GM19467 (cell line): ENCODE results near the gene TMEM212.
"Not testable (repeated sequence)": the region's sequence is repeated elsewhere in the genome, so short reads cannot be mapped to it uniquely, and the experiment has no call there.

Experiments
- ATAC-seq: cut with Tn5 transposase; IDR thresholded peaks from one replicate; pipeline ENCODE4 v1.9.1; 2021; ENCODE audit warnings: mild to moderate bottlenecking, moderate library complexity; ENCODE audit not compliant: unreplicated experiment

TMEM212 gene

GRCh38 chr3:171812811-171813210 lies 30.3 kb upstream of the TMEM212 start:
- ATAC-seq: no peak

- ATAC-seq: no peak
These were observed 29.8 kb upstream of the TMEM212 start for GRCh38 chr3:171813278-171813896.

- ATAC-seq: no peak
These were observed 29.2 kb upstream of the TMEM212 start for GRCh38 chr3:171813897-171814460.

DNA sequence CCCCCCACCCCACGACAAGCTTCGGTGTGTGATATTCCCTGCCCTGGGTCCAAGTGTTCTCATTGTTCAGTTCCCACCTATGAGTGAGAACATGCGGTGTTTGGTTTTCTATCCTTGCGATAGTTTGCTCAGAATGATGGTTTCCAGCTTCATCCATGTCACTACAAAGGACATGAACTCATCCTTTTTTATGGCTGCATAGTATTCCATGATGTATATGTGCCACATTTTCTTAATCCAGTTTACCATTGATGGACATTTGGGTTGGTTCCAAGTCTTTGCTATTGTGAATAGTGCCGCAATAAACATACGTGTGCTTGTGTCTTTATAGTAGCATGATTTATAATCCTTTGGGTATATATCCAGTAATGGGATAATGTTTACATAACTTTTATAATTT lies 28.5 kb upstream of the TMEM212 start:
- not testable (repeated sequence) for ATAC-seq

GRCh38 chr3:171815973-171816595 lies 27.1 kb upstream of the TMEM212 start:
- ATAC-seq: no peak

DNA sequence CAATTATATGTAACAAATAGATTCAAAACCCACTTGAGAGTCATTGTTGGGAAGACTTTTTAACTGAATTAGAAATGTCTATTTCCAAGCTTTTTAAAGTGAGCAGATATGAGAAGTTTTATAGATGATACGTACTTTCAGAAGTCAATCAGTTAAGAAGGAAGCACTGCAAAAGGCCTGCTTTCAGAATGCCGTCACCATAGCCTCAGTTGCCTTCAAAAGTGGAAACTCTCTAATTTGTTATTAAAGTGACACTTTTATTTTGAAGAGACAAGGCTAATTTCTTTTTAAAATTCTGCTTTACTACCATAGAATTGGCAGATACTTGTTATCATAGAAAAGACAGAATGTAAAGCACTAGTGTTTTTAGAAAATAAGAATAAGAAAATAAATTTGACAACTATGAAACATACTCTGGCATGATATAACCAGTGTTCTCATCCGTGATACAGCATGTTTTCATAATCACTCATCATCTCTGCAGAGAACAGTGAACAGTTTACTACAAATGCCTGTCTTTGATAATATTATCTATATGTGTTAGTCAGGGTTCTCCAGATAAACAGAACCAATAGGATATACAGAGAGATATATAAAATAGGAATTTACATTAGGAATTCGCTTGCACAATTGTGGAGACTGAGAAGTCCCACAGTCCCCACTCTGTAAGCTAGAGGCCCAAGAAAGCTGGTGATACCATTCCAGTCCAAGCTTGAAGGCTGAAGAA lies 25.9 kb upstream of the TMEM212 start:
- no peak for ATAC-seq

GRCh38 chr3:171821044-171821443 lies 22.1 kb upstream of the TMEM212 start:
- no peak for ATAC-seq

DNA sequence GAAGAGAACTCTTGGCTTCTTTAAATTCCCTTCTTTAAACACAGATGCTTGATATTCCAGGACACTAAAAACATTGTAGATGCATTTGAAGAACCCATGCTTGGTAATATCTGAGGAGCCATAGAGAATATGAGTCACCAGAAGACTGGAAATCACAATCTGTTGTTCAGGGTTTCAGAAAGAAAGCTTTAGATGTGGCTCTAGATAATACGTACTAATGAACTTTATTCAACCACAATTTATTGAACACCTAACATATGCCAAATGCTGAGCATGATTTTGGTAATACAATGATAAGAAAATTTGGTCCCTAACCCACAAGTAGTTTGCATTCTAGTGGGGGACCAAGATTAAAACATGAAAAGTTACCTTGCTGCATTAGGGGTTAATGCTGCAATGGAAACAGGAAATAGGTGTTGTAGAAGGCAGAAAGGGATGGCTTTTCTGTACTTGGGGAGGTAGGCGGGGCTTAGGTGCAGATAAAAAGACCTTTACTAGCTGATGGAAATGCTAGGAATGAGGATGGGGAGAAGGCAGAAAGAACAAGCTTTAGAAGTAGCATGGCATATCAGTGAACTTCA lies 21.3 kb upstream of the TMEM212 start:
- ATAC-seq: no peak

GRCh38 chr3:171822431-171823106 lies 20.6 kb upstream of the TMEM212 start:
- peak; percentile 82 for ATAC-seq

GRCh38 chr3:171824116-171824515 lies 19.0 kb upstream of the TMEM212 start:
- ATAC-seq: no peak

DNA sequence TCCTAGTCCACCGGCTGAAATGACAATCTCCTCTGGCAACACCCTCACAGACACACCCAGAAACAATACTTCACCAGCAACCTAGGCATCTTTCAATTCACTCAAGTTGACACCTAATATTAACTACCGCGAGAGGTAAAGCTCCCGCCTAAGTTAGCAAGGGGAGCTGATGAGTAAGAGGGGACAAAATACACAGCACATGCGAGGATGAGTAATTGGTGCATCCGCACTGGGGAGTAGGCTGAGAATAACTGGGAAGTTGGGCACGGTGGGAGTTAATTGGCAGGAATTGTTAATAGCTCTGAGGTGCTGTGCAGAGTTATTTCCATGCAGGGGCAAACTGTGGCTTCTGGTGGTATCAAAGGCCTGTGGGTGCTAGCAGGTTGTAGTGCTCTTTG lies 18.3 kb upstream of the TMEM212 start:
- no peak for ATAC-seq

DNA sequence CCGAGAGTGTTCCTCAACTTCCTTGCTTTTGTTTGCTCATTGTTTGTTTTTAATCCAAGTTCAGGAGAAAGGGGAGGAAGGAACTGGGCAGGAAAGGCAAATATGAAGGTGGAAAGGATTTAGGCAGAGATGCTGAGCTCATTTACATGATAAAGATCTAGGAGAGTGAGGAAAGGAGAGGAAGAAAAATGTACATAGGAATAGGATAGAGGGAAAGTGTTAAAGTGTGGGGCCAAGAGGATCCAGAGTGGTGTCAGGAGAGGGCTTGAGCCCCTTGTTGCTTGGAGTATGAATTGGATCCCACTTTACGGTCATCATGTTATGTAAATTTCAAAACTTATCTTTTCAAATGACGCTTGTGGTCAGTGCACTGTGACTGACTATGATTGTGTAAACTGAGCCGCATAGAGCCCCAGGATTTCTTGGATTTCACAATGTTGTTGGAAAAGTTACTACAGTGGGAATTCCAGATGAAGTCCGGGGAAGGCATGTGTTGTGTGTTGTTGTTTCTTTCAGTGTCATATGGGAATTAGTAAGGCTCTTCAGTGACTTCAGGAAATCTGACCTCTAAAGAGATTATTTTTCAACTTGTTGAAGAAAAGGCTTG lies 17.8 kb upstream of the TMEM212 start:
- ATAC-seq: no peak

GRCh38 chr3:171827385-171827784 lies 15.8 kb upstream of the TMEM212 start:
- no peak for ATAC-seq

- ATAC-seq: no peak
These were observed 15.2 kb upstream of the TMEM212 start for GRCh38 chr3:171827836-171828458.

DNA sequence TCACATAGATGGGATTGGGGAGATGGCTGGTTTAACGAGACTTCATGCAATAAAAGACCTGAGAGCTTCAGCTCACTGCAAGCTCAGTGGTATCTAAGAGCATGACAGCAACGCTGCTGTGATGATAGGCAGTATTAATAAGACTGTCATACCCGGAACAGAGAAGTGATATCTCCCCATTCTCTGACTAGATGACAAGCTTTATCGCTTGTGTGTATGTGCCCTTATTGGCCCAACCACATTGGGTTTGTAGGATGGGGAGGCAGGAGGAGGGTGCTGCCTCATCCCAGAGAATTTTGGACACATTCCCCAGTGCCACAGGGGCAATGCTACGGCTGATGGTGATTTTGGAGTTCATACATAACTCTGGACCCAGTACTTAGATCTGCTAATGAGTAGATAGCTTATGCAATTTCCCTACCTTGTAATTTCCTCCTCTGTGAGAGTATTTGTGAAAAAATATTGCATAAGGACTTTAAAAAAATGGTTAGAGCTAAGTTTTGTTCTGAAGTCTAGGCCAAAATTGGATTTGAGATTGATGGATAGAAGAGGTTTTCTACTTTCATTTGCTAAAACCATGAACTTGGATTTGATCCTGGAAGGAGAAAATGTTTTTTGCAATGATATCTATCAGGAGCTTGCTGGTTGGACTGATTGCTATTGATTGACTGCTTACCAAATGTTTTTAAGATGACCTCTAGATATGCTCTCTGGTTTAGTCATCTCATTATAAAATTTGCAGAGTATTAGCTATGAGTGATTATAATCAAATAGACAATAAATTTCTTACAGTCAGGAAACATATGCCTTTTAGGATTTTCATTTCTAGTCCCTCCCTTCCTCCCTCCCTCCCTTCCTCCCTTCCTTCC lies 14.0 kb upstream of the TMEM212 start:
- no peak for ATAC-seq

DNA sequence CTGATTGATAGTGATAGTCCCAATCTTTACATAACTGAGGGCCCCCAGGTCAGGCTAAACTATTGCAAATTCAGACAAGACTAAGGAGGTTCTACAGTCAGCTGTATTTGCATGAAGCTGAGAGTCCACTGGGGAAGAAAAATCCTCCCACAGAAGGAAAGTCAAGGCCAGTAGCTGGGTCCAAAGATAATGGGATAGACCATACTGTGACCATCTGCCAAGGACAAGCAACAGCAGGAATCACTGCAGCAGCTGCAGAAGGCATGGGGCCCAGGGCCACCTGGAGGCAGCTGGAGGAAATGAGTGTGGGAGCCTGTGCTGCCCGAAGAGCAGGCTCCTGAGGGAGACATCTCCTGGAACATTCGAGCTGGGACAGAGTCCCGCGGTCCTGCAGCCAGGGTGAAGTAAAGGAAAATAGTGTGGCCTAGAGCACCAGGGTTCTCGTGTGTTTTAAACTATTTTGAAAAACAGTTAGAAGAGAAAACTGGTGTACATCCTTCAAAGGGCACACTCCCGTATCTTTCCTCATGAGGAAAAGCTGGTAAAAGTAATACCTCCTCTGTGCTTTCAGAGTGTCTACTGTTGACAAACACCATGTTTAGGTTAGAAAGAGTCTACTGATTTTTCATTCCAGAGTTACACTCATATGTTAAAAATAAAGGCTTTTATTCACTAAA lies 13.2 kb upstream of the TMEM212 start:
- ATAC-seq: peak; percentile 50

- ATAC-seq: no peak
These were observed 12.7 kb upstream of the TMEM212 start for GRCh38 chr3:171830518-171830875.

DNA sequence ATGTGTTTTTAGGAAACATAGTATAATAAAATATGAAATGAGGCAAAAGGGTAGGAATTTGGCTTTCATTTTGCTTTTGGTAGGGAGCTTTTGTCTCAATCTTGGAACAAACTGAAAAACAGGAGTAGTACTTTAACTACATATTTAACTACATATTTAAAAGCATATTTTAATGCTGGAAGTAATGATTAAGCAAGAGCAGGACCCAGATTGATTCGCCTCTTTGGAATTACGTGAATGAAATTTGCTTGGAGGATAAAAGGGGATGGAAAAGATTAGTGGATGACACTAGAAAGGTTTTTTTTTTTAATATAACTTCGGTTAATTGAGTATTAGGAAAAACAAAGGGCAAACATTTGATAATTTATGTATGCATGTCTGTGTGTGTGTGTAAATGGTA lies 11.2 kb upstream of the TMEM212 start:
- no peak for ATAC-seq

DNA sequence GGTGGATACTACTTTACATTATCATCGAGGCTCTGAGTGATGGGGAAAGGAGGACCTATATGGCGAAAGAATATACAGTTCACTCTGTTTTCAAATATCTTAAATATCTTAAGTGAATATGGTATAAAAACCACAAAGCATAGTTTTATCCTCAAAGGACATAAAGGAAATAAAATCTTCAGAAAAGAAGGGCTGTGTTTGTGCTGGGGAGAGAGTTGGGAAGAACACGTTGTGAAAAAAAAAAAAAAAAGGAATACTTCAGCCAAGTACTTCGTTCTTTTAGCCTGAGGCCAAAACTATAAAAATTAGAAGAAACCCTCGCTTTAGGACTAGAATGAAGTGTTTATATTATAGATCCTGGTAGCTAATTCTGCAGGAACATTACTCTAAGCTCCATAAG lies 10.2 kb upstream of the TMEM212 start:
- no peak for ATAC-seq
